Astrocyte (in vitro differentiated cells and primary cell): Measurements from ENCODE around the gene DNAH5. TPM values are rescaled to one million over a fixed set of nuclear protein-coding genes. Genes with fewer than 3 reads are reported as not detected.

Source experiments
- DNase-seq: peaks from one replicate; pipeline ENCODE4 v3.0.0-alpha.2; 2010; ENCODE audit warnings: low read depth
- FAIRE-seq: peaks from 2 replicates; lab custom pipeline; 2011; peaks lifted over from hg19 to GRCh38; lab: Jason Lieb, UNC
- H2AFZ ChIP-seq: 2 replicates; pipeline ENCODE4 v1.6.0; 2012; ENCODE audit warnings: low read depth, low read length, inconsistent platforms
- H3K27ac ChIP-seq: 2 replicates; pipeline ENCODE4 v1.5.1; 2011; ENCODE audit warnings: low read depth, low read length, inconsistent platforms
- H3K27me3 ChIP-seq: 2 replicates; pipeline ENCODE4 v1.6.0; 2011; ENCODE audit warnings: low read length, inconsistent platforms; ENCODE audit not compliant: insufficient read depth
- H3K36me3 ChIP-seq: 2 replicates; pipeline ENCODE4 v1.5.1; 2011; ENCODE audit warnings: low read length, inconsistent platforms; ENCODE audit not compliant: insufficient read depth
- H3K4me1 ChIP-seq: 2 replicates; pipeline ENCODE4 v1.5.1; 2011; ENCODE audit warnings: low read length, inconsistent platforms; ENCODE audit not compliant: insufficient read depth
- H3K4me2 ChIP-seq: 2 replicates; pipeline ENCODE4 v1.6.0; 2012; ENCODE audit warnings: low read length, inconsistent platforms
- H3K4me3 ChIP-seq: 2 replicates; pipeline ENCODE4 v1.5.1; 2011; ENCODE audit warnings: low read depth, mild to moderate bottlenecking, low read length, inconsistent platforms; ENCODE audit not compliant: insufficient read depth
- H3K79me2 ChIP-seq: 2 replicates; pipeline ENCODE4 v1.6.0; 2012; ENCODE audit warnings: mild to moderate bottlenecking, low read length, inconsistent platforms; ENCODE audit not compliant: insufficient read depth
- H3K9ac ChIP-seq: 2 replicates; pipeline ENCODE4 v1.6.0; 2012; ENCODE audit warnings: mild to moderate bottlenecking, low read length, inconsistent platforms
- H3K9me3 ChIP-seq: 2 replicates; pipeline ENCODE4 v1.5.1; 2012; ENCODE audit warnings: low read depth, mild to moderate bottlenecking, low read length, inconsistent platforms; ENCODE audit not compliant: insufficient read depth
- H4K20me1 ChIP-seq: 2 replicates; pipeline ENCODE4 v1.6.0; 2012; ENCODE audit warnings: low read length, inconsistent platforms; ENCODE audit not compliant: insufficient read depth
- H3K27ac Mint-ChIP-seq: one replicate; pipeline ENCODE4 v1.8.0; 2021; ENCODE audit warnings: mild to moderate bottlenecking, mixed read lengths; ENCODE audit not compliant: unreplicated experiment
- H3K27me3 Mint-ChIP-seq: one replicate; pipeline ENCODE4 v1.8.0; 2021; ENCODE audit warnings: low read depth, mixed read lengths; ENCODE audit not compliant: unreplicated experiment
- H3K36me3 Mint-ChIP-seq: one replicate; pipeline ENCODE4 v1.8.0; 2021; ENCODE audit warnings: low read depth, mixed read lengths; ENCODE audit not compliant: unreplicated experiment
- H3K4me1 Mint-ChIP-seq: one replicate; pipeline ENCODE4 v1.8.0; 2021; ENCODE audit warnings: low read depth, mixed read lengths; ENCODE audit not compliant: unreplicated experiment
- H3K4me3 Mint-ChIP-seq: one replicate; pipeline ENCODE4 v1.8.0; 2021; ENCODE audit warnings: mild to moderate bottlenecking, moderate library complexity, mixed read lengths; ENCODE audit not compliant: unreplicated experiment
- H3K9me3 Mint-ChIP-seq: one replicate; pipeline ENCODE4 v1.8.0; 2021; ENCODE audit warnings: mild to moderate bottlenecking, mixed read lengths; ENCODE audit not compliant: unreplicated experiment
- EZH2 ChIP-seq: IDR thresholded peaks from 2 replicates; pipeline ENCODE4 v1.6.1; 2012; ENCODE audit warnings: mild to moderate bottlenecking, low read length, inconsistent platforms; ENCODE audit not compliant: insufficient read depth
- total RNA-seq: library from RNA; stranded (reverse); gene quantifications from 2 replicates; pipeline ENCODE4 v1.2.1, GENCODE V29; 2021
- TF ChIP-seq, protein P1 (sequence below): IDR thresholded peaks from 2 replicates; pipeline ENCODE4 v1.5.1; 2011; ENCODE audit warnings: low read depth, mild to moderate bottlenecking, inconsistent platforms, low read length, moderate library complexity; ENCODE audit not compliant: insufficient read depth

DNAH5 gene
- total RNA-seq, 1 donor from 2014 or later, result 3.4 TPM

DNA sequence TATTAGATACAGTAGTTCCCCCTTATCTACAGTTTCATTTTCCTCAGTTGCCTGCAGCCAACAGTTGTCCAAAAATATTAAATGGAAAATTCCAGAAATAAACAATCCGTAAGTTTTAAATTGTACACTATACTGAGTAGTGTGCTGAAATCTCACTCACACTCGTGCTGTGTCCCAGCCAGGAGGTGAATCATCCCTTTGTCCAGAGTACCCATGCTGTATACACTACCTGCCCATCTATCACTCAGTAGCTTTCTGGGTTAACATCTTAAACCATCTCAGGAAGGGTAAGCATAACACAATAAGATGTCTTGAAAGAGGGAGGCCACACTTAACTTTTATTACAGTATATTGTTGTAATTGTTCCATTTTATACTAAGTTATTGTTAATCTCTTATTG lies 31.7 kb upstream of the DNAH5 start:
- no peak for DNase-seq
- no peak overlapping the region for H3K4me3 ChIP-seq
- peaks cover 4% of the 10 kb centered on the region for H3K27me3 Mint-ChIP-seq

DNA sequence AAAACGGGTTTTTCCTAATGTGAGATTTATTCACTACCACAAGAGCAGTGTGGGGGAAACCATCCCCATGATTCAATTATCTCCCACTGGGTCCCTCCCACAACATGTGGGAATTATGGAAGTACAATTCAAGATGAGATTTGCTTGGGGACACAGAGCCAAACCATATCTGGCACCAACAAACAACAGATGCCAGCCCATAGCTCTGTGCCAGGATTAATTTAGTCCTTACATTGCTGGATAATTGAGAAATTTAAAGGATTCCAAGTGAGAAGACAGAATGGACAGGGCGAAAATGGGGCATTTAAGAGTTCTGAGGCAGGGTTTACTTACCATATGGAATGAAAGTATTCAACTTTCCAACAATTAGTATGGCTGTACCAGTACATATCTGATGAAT lies 30.8 kb upstream of the DNAH5 start:
- H3K9me3 ChIP-seq, result no peaks in the 10 kb centered on the region

More for the DNA sequence above, 31.7 kb upstream of the DNAH5 start:
- TF ChIP-seq EZH2, result no peak
- TF ChIP-seq, protein P1, sequence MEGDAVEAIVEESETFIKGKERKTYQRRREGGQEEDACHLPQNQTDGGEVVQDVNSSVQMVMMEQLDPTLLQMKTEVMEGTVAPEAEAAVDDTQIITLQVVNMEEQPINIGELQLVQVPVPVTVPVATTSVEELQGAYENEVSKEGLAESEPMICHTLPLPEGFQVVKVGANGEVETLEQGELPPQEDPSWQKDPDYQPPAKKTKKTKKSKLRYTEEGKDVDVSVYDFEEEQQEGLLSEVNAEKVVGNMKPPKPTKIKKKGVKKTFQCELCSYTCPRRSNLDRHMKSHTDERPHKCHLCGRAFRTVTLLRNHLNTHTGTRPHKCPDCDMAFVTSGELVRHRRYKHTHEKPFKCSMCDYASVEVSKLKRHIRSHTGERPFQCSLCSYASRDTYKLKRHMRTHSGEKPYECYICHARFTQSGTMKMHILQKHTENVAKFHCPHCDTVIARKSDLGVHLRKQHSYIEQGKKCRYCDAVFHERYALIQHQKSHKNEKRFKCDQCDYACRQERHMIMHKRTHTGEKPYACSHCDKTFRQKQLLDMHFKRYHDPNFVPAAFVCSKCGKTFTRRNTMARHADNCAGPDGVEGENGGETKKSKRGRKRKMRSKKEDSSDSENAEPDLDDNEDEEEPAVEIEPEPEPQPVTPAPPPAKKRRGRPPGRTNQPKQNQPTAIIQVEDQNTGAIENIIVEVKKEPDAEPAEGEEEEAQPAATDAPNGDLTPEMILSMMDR, result no peak
- H3K9ac ChIP-seq, result no peak overlapping the region
- no peaks in the 10 kb centered on the region for H3K79me2 ChIP-seq
- Mint-ChIP-seq H3K27ac (no peak overlapping the region), H3K36me3 (peaks cover 10% of the 10 kb centered on the region), H3K4me3 (no peak overlapping the region), H3K9me3 (peaks cover 3% of the 10 kb centered on the region), H3K4me1 (peaks cover 5% of the 10 kb centered on the region)
- no peak overlapping the region for H2AFZ ChIP-seq
- H3K36me3 ChIP-seq, result no peaks in the 10 kb centered on the region
- FAIRE-seq, result no peak
- H3K4me2 ChIP-seq, result no peak overlapping the region
- H3K4me1 ChIP-seq, result no peaks in the 10 kb centered on the region
- H3K27me3 ChIP-seq, result no peaks in the 10 kb centered on the region
- no peak overlapping the region for H3K27ac ChIP-seq
- H3K9me3 ChIP-seq, result no peaks in the 10 kb centered on the region
- H4K20me1 ChIP-seq, result no peaks in the 10 kb centered on the region

DNA sequence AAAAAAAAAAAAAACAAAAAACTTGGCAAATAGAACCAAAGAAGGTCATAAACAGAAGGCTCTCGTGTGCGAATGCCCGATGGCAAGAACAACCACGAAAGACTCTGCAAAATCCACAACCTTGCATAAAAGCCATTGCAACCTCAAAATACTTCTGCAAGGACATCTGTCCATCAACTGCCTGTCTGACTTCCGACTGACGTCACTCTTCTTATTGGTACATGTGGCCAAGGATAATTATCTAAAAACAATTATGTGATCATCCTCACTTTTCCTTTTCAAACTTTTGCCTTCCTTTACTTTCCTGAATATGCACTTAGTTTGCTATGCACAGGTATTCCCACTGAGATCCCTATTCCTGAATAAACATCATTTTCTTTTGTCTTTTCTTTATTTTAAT lies 29.2 kb upstream of the DNAH5 start:
- no peak overlapping the region for H3K4me3 ChIP-seq
- H3K4me2 ChIP-seq, result no peak overlapping the region
- peaks cover 4% of the 10 kb centered on the region for H3K27me3 ChIP-seq
- H3K79me2 ChIP-seq, result no peaks in the 10 kb centered on the region
- H3K27ac ChIP-seq, result no peak overlapping the region
- FAIRE-seq (no peak), DNase-seq (no peak)
- no peak overlapping the region for H3K9ac ChIP-seq
- H3K9me3 Mint-ChIP-seq, result peaks cover 4% of the 10 kb centered on the region
- H3K27ac Mint-ChIP-seq, result no peak overlapping the region
- peaks cover 5% of the 10 kb centered on the region for H3K4me1 Mint-ChIP-seq
- TF ChIP-seq, protein P1, result no peak
- no peak for TF ChIP-seq EZH2
- H3K36me3 Mint-ChIP-seq, result no peaks in the 10 kb centered on the region
- no peaks in the 10 kb centered on the region for H3K27me3 Mint-ChIP-seq
- H3K4me3 Mint-ChIP-seq, result no peak overlapping the region
- no peaks in the 10 kb centered on the region for H3K4me1 ChIP-seq
- H3K36me3 ChIP-seq, result no peaks in the 10 kb centered on the region
- no peaks in the 10 kb centered on the region for H3K9me3 ChIP-seq
- no peaks in the 10 kb centered on the region for H4K20me1 ChIP-seq
- H2AFZ ChIP-seq, result no peak overlapping the region

More for the DNA sequence above, 30.8 kb upstream of the DNAH5 start:
- Mint-ChIP-seq H3K4me3 (no peak overlapping the region), H3K4me1 (peaks cover 5% of the 10 kb centered on the region), H3K9me3 (peaks cover 7% of the 10 kb centered on the region), H3K36me3 (peaks cover 2% of the 10 kb centered on the region), H3K27ac (no peak overlapping the region), H3K27me3 (peaks cover 4% of the 10 kb centered on the region)
- Histone ChIP-seq H3K79me2 (no peaks in the 10 kb centered on the region), H2AFZ (no peak overlapping the region), H3K4me2 (no peak overlapping the region), H3K4me1 (no peaks in the 10 kb centered on the region), H3K4me3 (no peak overlapping the region), H3K36me3 (no peaks in the 10 kb centered on the region), H3K9ac (no peak overlapping the region), H4K20me1 (no peaks in the 10 kb centered on the region), H3K27me3 (peaks cover 4% of the 10 kb centered on the region), H3K27ac (no peak overlapping the region)
- no peak for FAIRE-seq
- TF ChIP-seq, protein P1, result no peak
- TF ChIP-seq EZH2, result no peak
- DNase-seq, result no peak
